T-helper 1 cell treated with Interleukin-12 subunit alpha and Interleukin-12 subunit beta and Interleukin-4 antibody, amounts not matched to agents 30 ng/mL and 1 ng/mL, for 36 hours (primary cell): Measurements from ENCODE around the gene FAM118B. TPM values are rescaled to one million over a fixed set of nuclear protein-coding genes. Genes with fewer than 3 reads are reported as not detected.
"Not testable (repeated sequence)": the region's sequence is repeated elsewhere in the genome, so short reads cannot be mapped to it uniquely, and the experiment has no call there.

Source experiments
- intact Hi-C: fragments of 100-400 bp; cut with micrococcal nuclease; formaldehyde crosslinking; loops from one replicate; pipeline ENCODE4 v1.15.1; 2024
- total RNA-seq: library from RNA; stranded (reverse); gene quantifications from 2 replicates; pipeline ENCODE4 v1.2.3, GENCODE V29; 2022

FAM118B gene
- total RNA-seq, 1 donor from 2014 or later, result 13.4 TPM

DNA sequence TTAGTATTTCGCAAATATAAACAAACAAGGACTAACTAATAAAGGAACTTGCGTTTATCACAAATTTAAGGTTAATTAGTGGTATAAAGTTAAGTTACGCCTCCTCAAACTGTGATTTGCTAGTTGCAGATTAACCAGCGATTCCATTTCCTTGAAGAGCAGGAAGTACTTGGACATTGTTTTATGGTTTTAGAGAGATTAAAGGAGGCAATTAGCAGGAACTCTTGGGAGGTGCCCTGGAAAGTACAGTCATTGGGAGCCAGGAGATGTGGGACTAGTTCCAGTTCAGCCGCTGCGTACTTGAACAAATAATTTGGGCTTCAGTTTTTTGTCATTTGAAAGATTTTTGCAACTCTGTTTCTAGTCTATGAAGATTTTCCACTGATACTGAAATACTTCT, 3.3 kb downstream of the FAM118B start:
- intact Hi-C loops, result loop anchor here (5.0 kb wide), 1 partner anchor 1103 kb away; the partner anchor contains the start of gene TMEM218

DNA sequence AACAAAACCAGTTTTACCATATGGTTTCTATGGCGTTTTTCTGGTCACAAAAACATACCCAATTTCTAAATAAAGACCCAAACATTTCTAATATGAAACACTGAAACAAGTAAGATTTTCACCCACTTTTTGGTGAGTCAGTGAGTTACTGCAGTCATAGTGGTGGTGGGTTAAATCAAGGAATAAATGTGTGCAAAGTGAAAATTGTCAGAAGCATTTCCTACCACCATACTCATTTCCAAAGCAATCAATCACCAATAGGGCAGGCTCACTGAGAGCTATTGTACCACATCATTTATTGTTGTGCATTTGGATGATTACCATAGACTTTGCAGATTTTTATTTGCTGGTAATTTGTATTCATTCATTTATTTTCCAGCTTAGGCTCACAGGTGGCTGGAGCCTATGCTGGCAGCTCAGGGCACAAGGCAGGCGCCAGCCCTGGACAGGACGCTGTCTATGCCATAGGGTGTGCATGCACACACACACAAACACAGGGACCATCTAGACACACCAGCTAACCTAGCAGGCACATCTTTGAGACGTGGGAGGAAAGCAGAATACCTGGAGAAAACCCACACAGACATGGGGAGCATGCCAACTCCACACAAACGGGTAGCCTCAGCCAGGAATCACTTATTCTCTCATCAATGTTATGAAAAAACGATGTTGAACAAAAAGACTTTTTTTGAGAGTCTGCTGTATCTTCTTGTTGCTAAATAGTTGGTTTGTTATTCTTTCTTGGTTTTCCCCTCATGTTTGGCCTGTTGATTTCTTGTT, 5.1 kb downstream of the FAM118B start:
- intact Hi-C loops, result no loop called here

GRCh38 chr11:126217491-126217890, 5.9 kb downstream of the FAM118B start:
- intact Hi-C loops, result no loop called here

DNA sequence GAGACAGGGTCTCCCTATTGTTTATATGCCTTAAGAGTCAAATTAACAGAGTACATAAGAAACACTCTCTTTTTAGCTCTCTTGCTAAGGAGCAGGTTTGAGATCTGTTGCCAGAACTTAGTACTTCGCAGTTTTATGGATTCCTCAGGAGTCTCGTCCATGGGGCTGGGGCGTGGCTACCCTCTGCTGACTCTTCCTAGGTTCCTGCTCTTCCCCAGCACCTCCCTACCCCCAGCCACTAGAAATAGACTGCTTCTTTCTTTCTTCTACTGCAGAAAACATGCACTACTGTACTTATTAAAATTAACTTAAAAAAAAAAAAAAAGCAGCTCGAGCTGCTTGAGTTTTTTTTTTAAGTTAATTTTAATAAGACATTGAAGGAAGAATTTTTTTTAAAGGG, 8.0 kb downstream of the FAM118B start:
- intact Hi-C loops, result no loop called here

DNA sequence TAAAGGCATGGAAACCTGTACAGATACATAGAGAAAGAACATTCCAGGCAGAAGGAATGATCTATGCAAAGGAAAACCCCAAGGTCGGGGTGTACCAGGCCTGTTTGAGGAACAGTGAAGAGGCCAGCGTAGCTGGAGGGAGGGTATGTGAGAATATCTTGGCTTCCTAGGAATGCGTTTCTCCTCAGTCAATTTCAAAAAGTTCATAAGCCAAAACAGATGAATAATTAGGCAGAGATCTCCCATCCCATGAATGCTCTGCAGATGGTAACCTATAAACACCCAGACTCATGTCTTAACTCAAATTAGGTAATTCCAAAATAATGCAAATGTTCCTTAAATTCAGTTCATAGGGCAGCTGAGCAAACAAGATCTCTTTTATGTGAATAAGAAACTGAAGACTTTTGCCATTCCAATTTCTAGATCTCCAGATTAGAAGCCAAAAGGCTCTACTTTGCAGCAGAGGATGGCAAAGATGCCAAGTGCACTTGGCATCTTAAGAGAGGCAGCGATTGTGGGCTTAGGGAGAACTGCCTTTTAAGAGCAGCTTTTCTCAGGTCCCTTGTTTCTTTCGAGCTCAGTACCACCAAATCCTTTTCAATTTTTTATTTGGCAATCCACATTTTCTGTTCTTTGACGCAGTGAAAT, 13.2 kb downstream of the FAM118B start:
- intact Hi-C loops, result no loop called here

DNA sequence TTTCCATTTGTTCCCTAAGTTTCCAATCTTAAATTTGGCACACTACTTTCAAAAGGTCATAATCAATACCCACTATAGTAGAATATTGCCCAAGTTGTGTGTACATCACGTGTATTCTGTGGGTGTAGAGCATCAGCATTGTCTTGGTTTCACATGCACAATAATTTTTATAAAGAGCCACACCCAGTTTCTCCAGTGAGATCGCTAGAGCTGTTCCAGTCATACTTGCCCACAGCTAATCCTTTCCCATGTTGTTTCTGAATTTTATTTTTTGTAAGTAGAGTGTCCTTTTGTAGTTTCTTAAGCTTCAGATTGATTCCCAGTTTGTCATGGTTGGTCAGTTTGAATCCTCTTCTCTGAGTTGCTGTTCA, 13.7 kb downstream of the FAM118B start:
- intact Hi-C loops, result no loop called here

GRCh38 chr11:126226334-126227084, 14.9 kb downstream of the FAM118B start:
- intact Hi-C loops, result no loop called here

DNA sequence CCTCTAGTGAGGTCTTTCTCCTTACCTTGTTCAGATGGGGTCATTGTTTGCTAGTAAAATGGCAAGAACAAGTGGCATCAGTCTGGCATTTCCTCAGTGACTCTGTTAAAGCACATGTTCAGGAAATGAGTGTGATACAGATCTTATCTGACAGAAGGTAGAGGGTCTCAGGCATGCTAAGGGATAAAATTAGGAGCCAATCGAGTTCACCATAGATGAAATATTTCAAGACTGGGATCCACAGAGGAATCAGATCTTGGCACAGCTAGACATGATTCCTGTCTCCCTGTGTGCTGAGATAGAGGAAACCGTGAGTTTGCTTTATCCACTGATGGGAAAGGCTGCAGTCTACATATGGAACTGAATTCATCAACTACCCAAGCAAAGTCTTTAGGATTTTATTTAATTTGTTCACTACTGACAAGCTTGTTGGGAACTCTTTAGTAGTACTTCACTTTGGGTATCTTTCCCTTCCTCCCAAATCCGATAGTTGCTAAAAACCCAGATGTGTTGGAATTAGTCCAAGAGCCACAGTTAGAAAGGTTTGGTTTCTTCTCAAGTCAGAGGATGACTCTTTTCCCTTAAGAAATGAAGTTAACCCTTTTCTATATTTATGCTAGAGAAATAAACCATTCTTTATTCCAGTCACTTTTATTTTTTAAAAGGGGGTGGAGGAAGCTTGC, 18.4 kb downstream of the FAM118B start:
- intact Hi-C loops, result no loop called here

- intact Hi-C loops, result no loop called here
These were observed 20.3 kb downstream of the FAM118B start for GRCh38 chr11:126231725-126232459.

DNA sequence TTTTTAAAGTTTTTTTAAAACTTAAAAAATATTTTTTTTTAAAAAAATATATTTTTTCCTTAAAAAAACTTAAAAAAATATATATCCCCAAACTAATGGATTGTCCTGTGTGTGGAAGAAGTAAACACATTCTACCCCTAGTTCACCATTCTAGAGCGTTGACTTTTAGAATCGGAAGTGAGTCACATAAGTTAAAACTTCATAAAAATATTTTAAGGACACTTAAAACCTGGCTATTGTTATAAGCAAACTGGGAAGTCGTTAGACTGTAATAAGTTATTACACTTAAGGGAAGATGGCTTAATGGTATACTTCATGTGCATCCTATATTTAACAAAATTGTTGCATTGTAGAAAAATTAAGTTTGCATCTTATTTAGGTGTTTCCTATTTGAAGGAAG, 21.1 kb downstream of the FAM118B start:
- intact Hi-C loops, result no loop called here

DNA sequence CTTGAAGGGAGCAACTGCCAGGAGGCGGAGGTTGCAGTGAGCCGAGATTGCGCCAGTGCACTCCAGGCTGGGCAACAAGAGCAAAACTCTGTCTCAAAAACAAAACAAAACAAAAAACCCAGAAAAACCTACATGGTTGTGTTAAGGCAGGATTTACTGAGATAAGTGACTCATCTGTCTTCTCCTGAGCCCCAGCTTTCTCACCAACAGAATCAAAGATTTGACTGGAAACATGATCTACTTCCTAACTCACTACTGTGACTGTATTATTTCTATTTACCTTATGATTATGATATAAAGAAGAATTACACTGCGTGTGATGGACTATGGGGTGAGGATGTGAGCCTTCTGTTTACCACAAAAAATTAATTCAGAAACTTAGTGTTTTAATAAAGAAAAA, 21.8 kb downstream of the FAM118B start:
- intact Hi-C loops, result no loop called here

DNA sequence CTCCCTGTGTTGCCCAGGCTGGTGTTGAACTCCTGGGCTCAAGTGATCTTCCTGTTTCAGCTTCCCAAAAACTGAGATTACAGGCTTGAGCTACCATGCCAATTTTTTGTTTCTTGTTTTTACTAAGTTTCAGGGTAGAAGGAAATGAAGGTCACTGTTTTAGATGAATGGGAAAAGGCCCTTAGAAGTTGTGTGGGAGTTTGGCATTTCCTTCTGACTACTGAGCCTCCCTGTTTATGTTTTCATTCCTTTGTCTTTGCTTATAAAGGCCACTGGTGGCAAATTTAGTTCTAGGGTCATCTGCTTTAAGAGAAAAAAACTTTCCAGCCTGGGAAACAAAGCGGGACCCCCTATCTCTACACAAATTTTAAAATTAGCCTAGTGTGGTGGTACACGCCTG, 35.1 kb downstream of the FAM118B start:
- intact Hi-C loops, result no loop called here

- intact Hi-C loops, result no loop called here
These were observed 41.7 kb downstream of the FAM118B start for GRCh38 chr11:126253265-126253664.

GRCh38 chr11:126254819-126255218, 43.2 kb downstream of the FAM118B start:
- intact Hi-C loops, result no loop called here

DNA sequence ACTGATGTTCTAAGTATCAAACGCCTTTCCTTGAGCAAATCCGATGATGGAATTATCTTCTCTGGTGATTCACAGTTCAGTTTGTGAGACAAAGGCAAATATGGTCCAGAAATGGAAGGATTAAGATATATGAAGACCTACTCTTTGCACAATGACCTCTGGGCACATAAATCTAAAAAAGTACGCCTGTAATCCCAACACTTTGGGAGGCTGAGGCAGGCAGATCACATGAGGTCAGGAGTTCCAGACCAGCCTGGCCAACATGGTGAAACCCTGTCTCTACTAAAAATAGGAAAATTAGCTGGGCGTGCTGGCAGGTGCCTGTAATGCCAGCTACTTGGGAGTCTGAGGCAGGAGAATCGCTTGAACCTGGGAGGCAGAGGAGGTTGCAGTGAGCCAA, 43.9 kb downstream of the FAM118B start:
- intact Hi-C loops, result not testable (repeated sequence)

DNA sequence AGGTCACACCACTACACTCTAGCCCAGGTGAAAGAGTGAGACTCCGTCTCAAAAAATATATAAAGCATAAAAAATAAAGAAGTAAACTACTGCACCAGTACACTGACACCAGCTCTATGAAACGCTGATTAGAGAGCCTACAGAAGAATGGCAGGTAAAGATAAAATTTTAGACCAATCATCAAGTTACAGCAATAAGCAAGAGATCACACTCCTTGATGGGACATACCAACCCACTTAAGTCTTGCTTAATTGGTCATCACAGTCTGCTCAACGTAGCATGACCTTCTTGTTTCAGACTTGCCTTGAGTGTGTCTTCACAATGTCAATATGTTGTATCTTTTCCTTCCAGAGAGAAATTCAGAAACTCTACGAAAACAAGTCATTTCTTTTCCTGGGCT, 44.6 kb downstream of the FAM118B start:
- intact Hi-C loops, result no loop called here

DNA sequence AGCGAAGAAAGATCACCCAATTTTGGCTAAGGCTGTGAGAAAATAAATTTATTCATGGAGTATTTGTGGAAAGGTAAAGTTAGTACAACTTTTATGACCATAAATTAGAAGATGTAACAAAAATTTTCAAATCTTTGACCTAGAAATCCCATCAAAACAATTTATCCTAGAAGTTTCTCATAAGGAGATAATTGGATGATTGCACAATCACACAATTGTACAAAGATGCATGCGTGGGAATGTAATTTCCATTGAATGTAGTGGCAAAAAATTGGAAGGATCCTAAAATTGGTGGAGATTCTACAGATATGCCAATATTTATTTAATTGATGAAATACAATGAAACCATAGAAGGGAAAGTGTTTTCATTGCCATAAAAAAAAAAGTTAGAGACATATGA, 45.6 kb downstream of the FAM118B start:
- intact Hi-C loops, result no loop called here

DNA sequence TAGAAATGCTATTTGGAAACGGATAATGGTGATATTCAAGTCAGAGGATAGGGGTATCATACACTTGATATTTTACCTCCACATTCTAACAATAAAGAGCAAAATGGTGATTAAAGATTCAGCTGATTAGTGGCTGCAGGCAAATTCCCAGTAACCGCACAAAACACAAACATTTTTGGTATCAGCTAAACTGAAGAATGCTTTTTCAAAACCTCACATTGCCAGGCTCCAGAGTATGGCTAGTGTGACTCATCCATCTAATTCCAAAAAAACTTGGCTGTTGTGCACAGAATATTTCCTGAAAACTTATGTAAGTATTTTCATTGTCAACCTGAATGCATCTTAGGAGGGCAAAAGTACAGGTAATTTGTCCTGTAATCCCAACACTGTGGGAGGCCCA, 46.2 kb downstream of the FAM118B start:
- intact Hi-C loops, result no loop called here

DNA sequence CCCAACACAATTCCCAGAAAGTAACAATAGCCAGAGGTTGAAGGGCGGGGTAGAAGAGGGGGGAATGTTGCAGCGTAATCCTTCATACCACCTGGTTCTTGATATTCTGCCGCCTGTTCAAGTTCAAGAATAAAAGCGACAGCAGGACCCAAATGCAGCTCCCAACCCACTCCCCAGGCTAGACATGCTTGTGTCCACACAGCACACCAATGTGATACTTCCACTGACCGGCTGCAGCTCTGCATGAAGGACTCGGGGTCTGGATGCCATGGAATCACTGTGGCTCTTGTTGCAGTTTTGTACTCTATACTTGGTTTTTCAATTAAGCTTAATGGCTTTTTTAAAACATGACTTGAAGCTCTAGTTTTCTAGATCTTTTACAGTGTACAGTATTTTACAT, 50.6 kb downstream of the FAM118B start:
- intact Hi-C loops, result no loop called here

- intact Hi-C loops, result no loop called here
These were observed 51.9 kb downstream of the FAM118B start for GRCh38 chr11:126263489-126263888.

- intact Hi-C loops, result loop anchor here (5.0 kb wide), 1 partner anchor 1154 kb away; the partner anchor contains the start of gene TMEM218
These were observed 54.2 kb downstream of the FAM118B start for GRCh38 chr11:126265811-126266210.
